ENCODE results near the gene USP32.

Gene USP32

DNA sequence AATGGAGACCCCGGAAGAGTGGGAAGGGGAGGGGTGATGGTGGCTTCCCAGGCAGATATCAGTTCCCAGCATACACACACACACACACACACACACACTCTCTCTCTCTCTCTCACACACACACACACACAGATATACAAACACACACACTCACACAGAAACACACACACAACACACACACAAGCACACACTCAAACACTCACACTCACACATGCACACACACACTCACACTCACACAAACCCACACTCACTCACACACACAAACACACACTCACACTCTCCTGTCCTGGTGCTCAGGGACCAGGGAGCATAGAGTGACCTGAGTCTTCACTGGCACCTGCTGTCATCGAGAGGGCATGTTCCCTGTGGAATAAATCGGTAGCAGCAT, 236.5 kb downstream of the USP32 start:
- no peak for DNase-seq (ENCODE audit: low read depth)
- no peak overlapping the region for H3K4me3 ChIP-seq (ENCODE audit: control insufficient read depth, low read depth, low read length)
- no peak for TF ChIP-seq CTCF (conservative IDR thresholded peaks at IDR 0.05; ENCODE audit: control insufficient read depth, insufficient read depth, low read depth, low read length)

GRCh38 chr17:60154616-60155426, 237.1 kb downstream of the USP32 start:
- no peak overlapping the region for H3K4me3 ChIP-seq (ENCODE audit: control insufficient read depth, low read depth, low read length)
- DNase-seq (ENCODE audit: low read depth), result peak; percentile 95
- no peak for TF ChIP-seq CTCF (conservative IDR thresholded peaks at IDR 0.05; ENCODE audit: control insufficient read depth, insufficient read depth, low read depth, low read length)

DNA sequence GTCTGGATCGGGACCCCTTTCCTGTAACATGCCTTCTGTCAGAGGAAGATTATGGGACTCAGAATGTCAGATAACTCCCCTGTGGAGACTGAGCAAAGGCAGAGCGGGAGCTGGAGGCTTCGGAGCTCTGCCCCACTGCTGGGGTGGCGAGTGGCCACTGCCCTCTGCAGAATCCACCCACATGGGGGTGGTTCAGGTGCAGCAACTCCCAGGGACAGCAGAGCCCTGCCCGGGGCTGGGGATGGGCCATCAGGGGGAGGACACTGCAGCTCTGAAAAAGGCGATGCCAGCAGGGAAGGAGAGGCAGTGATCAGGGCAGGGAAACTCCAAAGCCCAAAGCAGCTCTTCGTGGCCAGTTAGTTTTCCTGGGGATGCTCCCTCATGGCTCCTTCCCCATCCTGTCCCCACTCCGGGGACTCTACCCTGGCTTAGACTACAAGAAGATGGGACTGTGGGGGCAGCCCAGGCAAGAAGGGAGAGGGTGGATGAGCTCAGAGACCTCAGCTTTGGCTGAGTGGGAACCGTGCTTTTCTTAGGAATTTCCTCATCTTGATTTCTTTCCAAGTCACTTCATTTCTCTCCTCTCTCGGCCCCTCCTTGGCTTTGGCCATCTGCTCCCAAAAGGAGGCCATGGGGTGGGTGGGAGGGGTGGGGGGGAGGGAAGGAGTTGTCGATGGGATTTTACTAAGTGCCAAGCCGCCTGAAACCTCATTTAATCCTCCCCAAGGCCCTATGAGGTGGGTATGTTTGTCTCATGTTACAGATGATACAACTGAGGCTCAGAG, 238.1 kb downstream of the USP32 start:
- DNase-seq (ENCODE audit: low read depth), result peak; percentile 70
- H3K4me3 ChIP-seq (ENCODE audit: control insufficient read depth, low read depth, low read length), result no peak overlapping the region
- no peak for TF ChIP-seq CTCF (conservative IDR thresholded peaks at IDR 0.05; ENCODE audit: control insufficient read depth, insufficient read depth, low read depth, low read length)

GRCh38 chr17:60151355-60151754, 240.6 kb downstream of the USP32 start:
- no peak for DNase-seq (ENCODE audit: low read depth)
- H3K4me3 ChIP-seq (ENCODE audit: control insufficient read depth, low read depth, low read length), result no peak overlapping the region
- no peak for TF ChIP-seq CTCF (conservative IDR thresholded peaks at IDR 0.05; ENCODE audit: control insufficient read depth, insufficient read depth, low read depth, low read length)

DNA sequence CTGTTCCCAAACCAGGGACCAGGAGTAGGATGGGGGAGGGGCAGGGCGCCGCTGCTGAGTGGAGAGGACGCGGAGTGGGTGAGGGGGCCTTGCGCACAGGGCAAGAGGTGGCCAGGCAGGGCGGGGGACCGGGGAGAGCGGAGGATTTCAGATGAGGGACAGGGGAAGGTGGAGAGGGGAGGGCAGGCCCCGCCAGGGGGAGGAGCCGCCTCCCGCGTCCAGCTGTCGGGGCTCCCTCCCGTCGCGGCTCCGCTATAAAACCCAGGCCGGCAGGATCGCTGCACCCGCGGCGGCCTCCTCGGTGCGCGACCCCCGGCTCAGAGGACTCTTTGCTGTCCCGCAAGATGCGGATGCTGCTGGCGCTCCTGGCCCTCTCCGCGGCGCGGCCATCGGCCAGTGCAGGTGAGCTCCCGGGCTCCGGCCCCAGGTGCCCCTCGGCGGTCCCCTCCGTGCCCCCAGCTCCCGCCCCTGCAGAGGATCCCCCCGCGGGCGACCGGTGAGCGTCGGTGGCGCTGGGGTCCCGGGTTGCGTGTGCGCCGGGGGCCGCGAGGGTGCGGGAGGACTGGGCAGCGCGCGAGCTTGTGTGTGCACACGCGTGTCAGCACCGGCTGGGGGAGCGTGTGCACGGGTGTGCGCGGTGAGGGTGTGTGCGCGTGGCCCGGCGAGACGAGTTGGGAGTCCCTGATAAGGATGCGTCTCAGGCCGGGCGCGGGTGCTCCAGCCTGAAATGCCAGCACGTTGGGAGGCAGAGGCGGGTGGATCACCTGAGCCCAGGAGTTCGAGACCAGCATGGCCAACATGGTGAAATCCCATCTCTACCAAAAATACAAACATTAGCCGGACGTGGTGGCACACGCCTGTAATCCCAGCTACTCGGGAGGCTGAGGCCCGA, 242.0 kb downstream of the USP32 start, which contains the start of gene CA4:
CA4 (plus strand) TSS at position 283 of the 892 bp plus-strand sequence; CDS start at position 345, 62 bp downstream.
- no peak within 1 kb of the TSS for H3K4me3 ChIP-seq (ENCODE audit: control insufficient read depth, low read depth, low read length)
- DNase-seq (ENCODE audit: low read depth), result no peak
- no peak for TF ChIP-seq CTCF (conservative IDR thresholded peaks at IDR 0.05; ENCODE audit: control insufficient read depth, insufficient read depth, low read depth, low read length)

DNA sequence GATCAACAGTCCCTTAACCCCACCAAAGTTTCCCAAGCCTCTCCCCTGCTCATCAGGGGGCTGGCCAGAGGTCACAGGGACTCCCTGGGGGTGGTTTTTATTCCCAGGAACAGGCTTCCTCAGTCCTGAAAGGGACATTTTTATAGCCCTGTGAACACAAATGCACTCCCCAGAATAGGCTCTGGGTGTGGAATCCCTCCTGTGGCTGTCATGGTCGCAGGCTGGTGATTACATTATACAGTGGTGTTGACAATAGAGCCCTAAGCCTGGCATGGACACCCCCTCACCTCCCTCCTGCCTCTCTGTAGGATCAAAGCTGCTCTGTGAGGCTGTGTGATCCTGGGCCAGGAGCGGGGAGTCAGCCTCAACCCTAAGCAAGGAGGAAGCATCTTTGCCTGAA, 243.6 kb downstream of the USP32 start:
- TF ChIP-seq CTCF (conservative IDR thresholded peaks at IDR 0.05; ENCODE audit: control insufficient read depth, insufficient read depth, low read depth, low read length), result no peak
- no peak for DNase-seq (ENCODE audit: low read depth)
- no peak overlapping the region for H3K4me3 ChIP-seq (ENCODE audit: control insufficient read depth, low read depth, low read length)
